ENCODE results near the gene TSG101. TPM values are rescaled to one million over a fixed set of nuclear protein-coding genes. Genes with fewer than 3 reads are reported as not detected.

The TSG101 gene
- total and polyA plus RNA-seq, 2 donors (not counting 1 experiment from before 2014, with no cell fraction given): 78.4 to 146 TPM

DNA sequence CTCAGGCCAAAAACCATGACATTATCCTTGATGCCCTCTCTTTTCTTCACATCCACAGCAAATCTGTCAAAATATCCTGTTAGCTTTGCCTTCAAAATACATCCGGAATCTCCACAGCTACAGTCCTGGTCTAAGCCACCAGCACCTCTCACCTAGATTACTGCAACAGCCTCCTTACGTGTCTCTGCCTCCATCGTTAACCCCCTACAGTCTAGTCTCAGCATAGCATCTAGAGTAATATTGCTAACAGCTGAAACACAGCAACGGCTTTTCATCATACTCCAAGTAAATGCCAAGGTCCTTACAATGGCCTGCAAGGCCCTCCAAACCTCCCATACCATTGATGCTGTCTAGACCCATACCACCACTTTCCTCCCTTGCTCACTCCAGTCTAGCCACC, 4.4 kb downstream of the TSG101 start:
- no peak overlapping the region for H2AFZ ChIP-seq (ENCODE audit: low read length)
- no peak for TF ChIP-seq CTCF (conservative IDR thresholded peaks at IDR 0.05 in 1 of 2, IDR thresholded peaks at IDR 0.05 in 1 of 2; ENCODE audit: low read depth in 1 of 2, low read length in 2 of 2)
- TF ChIP-seq EZH2 (IDR thresholded peaks at IDR 0.05; ENCODE audit: low read length, missing control alignments): no peak
- no peaks in the 10 kb centered on the region for H3K9me3 ChIP-seq (ENCODE audit: control insufficient read depth, insufficient read depth, low read depth, low read length)
- H3K9ac ChIP-seq (ENCODE audit: insufficient read depth, low read length): no peak overlapping the region
- H3K4me2 ChIP-seq (ENCODE audit: extremely low read depth, insufficient read depth, low read length): no peak overlapping the region
- DNase-seq (ENCODE audit: low read depth in 2 of 2): no peak
- no peak overlapping the region for H3K27ac ChIP-seq (ENCODE audit: insufficient read depth, low read length)
- no peaks in the 10 kb centered on the region for H3K4me1 ChIP-seq (ENCODE audit: control insufficient read depth, extremely low read depth, insufficient read depth, low read length)
- no peaks in the 10 kb centered on the region for H4K20me1 ChIP-seq (ENCODE audit: control insufficient read depth, extremely low read depth, insufficient read depth, low read length)
- H3K27me3 ChIP-seq (ENCODE audit: control insufficient read depth, insufficient read depth, low read length): no peaks in the 10 kb centered on the region
- H3K36me3 ChIP-seq (ENCODE audit: control insufficient read depth, insufficient read depth, low read length): peaks cover 1% of the 10 kb centered on the region
- peaks cover 52% of the 10 kb centered on the region for H3K79me2 ChIP-seq (ENCODE audit: control insufficient read depth, insufficient read depth, low read length)
- no peak overlapping the region for H3K4me3 ChIP-seq (replicated peaks in 1 of 4; ENCODE audit: control extremely low read depth in 1 of 4, insufficient read depth in 1 of 4, low read depth in 3 of 4, low read length in 4 of 4)

DNA sequence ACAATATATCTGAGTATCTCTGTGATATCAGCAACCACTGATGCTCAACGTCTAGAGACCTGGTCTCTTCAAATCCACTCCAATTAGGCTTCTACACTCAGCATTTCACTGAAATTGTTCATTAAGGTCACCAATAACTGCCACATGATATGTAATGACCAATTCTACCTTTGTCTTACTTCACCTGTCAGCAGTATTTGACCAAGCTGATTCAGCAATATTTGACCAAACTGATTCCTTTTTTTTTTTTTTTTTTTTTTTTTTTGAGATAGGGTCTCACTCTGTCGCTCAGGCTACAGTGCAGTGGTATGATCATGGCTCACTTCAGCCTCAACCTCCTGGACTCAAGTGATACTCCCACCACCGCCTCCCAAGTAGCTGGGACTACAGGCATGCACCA, 5.6 kb downstream of the TSG101 start:
- no peak for DNase-seq (ENCODE audit: low read depth in 2 of 2)
- TF ChIP-seq CTCF (conservative IDR thresholded peaks at IDR 0.05 in 1 of 2, IDR thresholded peaks at IDR 0.05 in 1 of 2; ENCODE audit: low read depth in 1 of 2, low read length in 2 of 2) (no peak), EZH2 (IDR thresholded peaks at IDR 0.05; ENCODE audit: low read length, missing control alignments) (no peak)
- Histone ChIP-seq H3K4me1 (ENCODE audit: control insufficient read depth, extremely low read depth, insufficient read depth, low read length) (no peaks in the 10 kb centered on the region), H3K4me3 (replicated peaks in 1 of 4; ENCODE audit: control extremely low read depth in 1 of 4, insufficient read depth in 1 of 4, low read depth in 3 of 4, low read length in 4 of 4) (no peak overlapping the region), H3K36me3 (ENCODE audit: control insufficient read depth, insufficient read depth, low read length) (peaks cover 1% of the 10 kb centered on the region), H3K9ac (ENCODE audit: insufficient read depth, low read length) (no peak overlapping the region), H4K20me1 (ENCODE audit: control insufficient read depth, extremely low read depth, insufficient read depth, low read length) (no peaks in the 10 kb centered on the region), H2AFZ (ENCODE audit: low read length) (no peak overlapping the region), H3K9me3 (ENCODE audit: control insufficient read depth, insufficient read depth, low read depth, low read length) (no peaks in the 10 kb centered on the region), H3K27me3 (ENCODE audit: control insufficient read depth, insufficient read depth, low read length) (no peaks in the 10 kb centered on the region), H3K79me2 (ENCODE audit: control insufficient read depth, insufficient read depth, low read length) (peaks cover 41% of the 10 kb centered on the region), H3K4me2 (ENCODE audit: extremely low read depth, insufficient read depth, low read length) (no peak overlapping the region), H3K27ac (ENCODE audit: insufficient read depth, low read length) (no peak overlapping the region)

DNA sequence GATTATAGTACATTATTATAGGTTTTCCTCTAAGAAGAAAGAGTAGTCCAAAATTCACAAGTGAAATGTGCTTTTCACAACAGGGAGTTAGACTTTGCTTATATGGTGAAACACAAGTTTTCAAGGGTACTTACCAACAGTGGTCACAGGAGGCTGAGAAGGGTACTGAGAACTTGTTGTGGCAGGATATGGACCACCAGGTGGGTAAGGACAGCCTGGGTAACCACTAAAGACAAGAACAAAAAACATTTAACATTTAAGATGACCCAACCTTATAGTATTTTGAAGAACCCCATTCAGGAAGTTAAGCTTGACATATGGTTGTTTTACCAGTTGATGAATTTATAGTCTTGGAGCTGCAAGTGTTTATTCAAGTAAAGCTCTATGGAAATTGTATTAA, 24.4 kb downstream of the TSG101 start:
- Histone ChIP-seq H3K79me2 (ENCODE audit: control insufficient read depth, insufficient read depth, low read length) (no peaks in the 10 kb centered on the region), H3K4me3 (replicated peaks in 1 of 4; ENCODE audit: control extremely low read depth in 1 of 4, insufficient read depth in 1 of 4, low read depth in 3 of 4, low read length in 4 of 4) (no peak overlapping the region), H3K4me1 (ENCODE audit: control insufficient read depth, extremely low read depth, insufficient read depth, low read length) (no peaks in the 10 kb centered on the region), H4K20me1 (ENCODE audit: control insufficient read depth, extremely low read depth, insufficient read depth, low read length) (no peaks in the 10 kb centered on the region), H3K4me2 (ENCODE audit: extremely low read depth, insufficient read depth, low read length) (no peak overlapping the region), H3K9ac (ENCODE audit: insufficient read depth, low read length) (no peak overlapping the region), H2AFZ (ENCODE audit: low read length) (no peak overlapping the region), H3K9me3 (ENCODE audit: control insufficient read depth, insufficient read depth, low read depth, low read length) (no peaks in the 10 kb centered on the region), H3K27ac (ENCODE audit: insufficient read depth, low read length) (no peak overlapping the region), H3K27me3 (ENCODE audit: control insufficient read depth, insufficient read depth, low read length) (no peaks in the 10 kb centered on the region), H3K36me3 (ENCODE audit: control insufficient read depth, insufficient read depth, low read length) (peaks cover 6% of the 10 kb centered on the region)
- TF ChIP-seq EZH2 (IDR thresholded peaks at IDR 0.05; ENCODE audit: low read length, missing control alignments) (no peak), CTCF (conservative IDR thresholded peaks at IDR 0.05 in 1 of 2, IDR thresholded peaks at IDR 0.05 in 1 of 2; ENCODE audit: low read depth in 1 of 2, low read length in 2 of 2) (no peak)
- DNase-seq (ENCODE audit: low read depth in 2 of 2): no peak
